A549 (cell line): ENCODE data around the gene HLA-DOA. TPM values are rescaled to one million over a fixed set of nuclear protein-coding genes. Genes with fewer than 3 reads are reported as not detected.

Source experiments
- ATAC-seq, 2 experiments: fragments of 200-7000 bp in 1 of 2; fragments of >200 bp in 1 of 2; cut with Nextera tagmentation in 1 of 2; cut with Tn5 transposase in 1 of 2; 3 replicates each; pipeline versions ENCODE4 v1.8.0 to v1.9.1; 2018 to 2020; ENCODE audit warnings: mild to moderate bottlenecking in 1 of 2, moderate library complexity in 1 of 2
- CTCF ChIA-PET: fragments of 300-600 bp; sonication (Branson Sonifier 250); formaldehyde crosslinking; extraction: SDS; loops from one replicate; lab custom pipeline; 2021; ENCODE audit warnings: antibody characterized with exemption, inconsistent platforms; lab: Yijun Ruan, JAX
- POLR2A ChIA-PET: fragments of 350-600 bp; formaldehyde crosslinking; extraction: SDS; loops from one replicate; lab custom pipeline; 2021; ENCODE audit warnings: antibody characterized with exemption, inconsistent platforms; lab: Yijun Ruan, JAX
- DNase-seq, 2 experiments: peaks; one replicate each; pipeline versions ENCODE4 v3.0.0 to v3.0.0-alpha.2; 2011 to 2016; ENCODE audit warnings: low read depth in 1 of 2, low spot score in 1 of 2
- FAIRE-seq: peaks from 2 replicates; lab custom pipeline; 2011; peaks lifted over from hg19 to GRCh38; lab: Jason Lieb, UNC
- H3K27ac ChIP-seq, 2 experiments: fragments of >200 bp; sonication (Bioruptor Twin); formaldehyde crosslinking; 3 replicates each; pipeline ENCODE4 v1.5.1; 2016 to 2017
- H3K4me1 ChIP-seq: fragments of >200 bp; sonication (Bioruptor Twin); formaldehyde crosslinking; 3 replicates; pipeline ENCODE4 v1.6.1; 2016
- H3K4me2 ChIP-seq: fragments of >200 bp; sonication (Bioruptor Twin); formaldehyde crosslinking; 3 replicates; pipeline ENCODE4 v1.6.1; 2016
- H3K4me3 ChIP-seq: fragments of >200 bp; sonication (Bioruptor Twin); formaldehyde crosslinking; 3 replicates; pipeline ENCODE4 v1.5.1; 2016
- H3K9me3 ChIP-seq: fragments of >200 bp; sonication (Bioruptor Twin); formaldehyde crosslinking; 3 replicates; pipeline ENCODE4 v1.6.1; 2016
- CBX2 ChIP-seq: fragments of 200-600 bp; sonication (generic); IDR thresholded peaks from 2 replicates; pipeline ENCODE4 v1.6.1; 2016; ENCODE audit warnings: low read depth, mild to moderate bottlenecking, borderline replicate concordance
- CHD2 ChIP-seq: fragments of 150-350 bp; IDR thresholded peaks from 2 replicates; pipeline ENCODE4 v1.6.1; 2014; ENCODE audit warnings: low read length; ENCODE audit not compliant: partially characterized antibody
- FOSL2 ChIP-seq, 2 experiments: fragments of 450-650 bp in 1 of 2; fragments of >200 bp in 1 of 2; sonication (Bioruptor Twin) in 1 of 2; formaldehyde crosslinking; IDR thresholded peaks; 2 replicates each; pipeline versions ENCODE4 v1.5.0 to v1.6.1; 2016 to 2020; ENCODE audit warnings: mild to moderate bottlenecking in 1 of 2, moderate library complexity in 1 of 2
- GATA3 ChIP-seq: IDR thresholded peaks from 2 replicates; pipeline ENCODE4 v1.6.1; 2012; ENCODE audit warnings: borderline replicate concordance
- HDAC2 ChIP-seq: fragments of 200-600 bp; sonication (generic); IDR thresholded peaks from 2 replicates; pipeline ENCODE4 v1.6.1; 2016
- HEYL ChIP-seq: fragments of 250-450 bp; sonication (Bioruptor Pico); IDR thresholded peaks from 2 replicates; pipeline ENCODE4 v1.8.0; 2021; ENCODE audit warnings: mild to moderate bottlenecking, moderate library complexity
- HOXA7 ChIP-seq: fragments of 250-450 bp; sonication (Bioruptor Pico); IDR thresholded peaks from 2 replicates; pipeline ENCODE4 v1.5.0; 2020; ENCODE audit warnings: mild to moderate bottlenecking, moderate library complexity
- KDM5A ChIP-seq: fragments of 200-600 bp; sonication (generic); IDR thresholded peaks from 2 replicates; pipeline ENCODE4 v1.6.1; 2016; ENCODE audit warnings: antibody characterized with exemption, mild to moderate bottlenecking
- MAFK ChIP-seq: fragments of 450-650 bp; IDR thresholded peaks from 2 replicates; pipeline ENCODE4 v1.6.1; 2014; ENCODE audit not compliant: partially characterized antibody
- MAX ChIP-seq: IDR thresholded peaks from 2 replicates; pipeline ENCODE4 v1.6.1; 2012
- MAZ ChIP-seq: fragments of 150-350 bp; IDR thresholded peaks from 2 replicates; pipeline ENCODE4 v1.6.1; 2014; ENCODE audit warnings: antibody characterized with exemption, low read depth, low read length, borderline replicate concordance
- NFE2L2 ChIP-seq: fragments of 150-350 bp; conservative IDR thresholded peaks from 2 replicates; pipeline ENCODE4 v1.6.1; 2014; ENCODE audit warnings: low read length
- NPAS2 ChIP-seq: fragments of 250-450 bp; sonication (Bioruptor Pico); IDR thresholded peaks from 2 replicates; pipeline ENCODE4 v1.8.0; 2022; ENCODE audit warnings: mild to moderate bottlenecking, moderate library complexity, borderline replicate concordance
- POLR2A ChIP-seq: IDR thresholded peaks from 2 replicates; pipeline ENCODE4 v1.6.1; 2012; ENCODE audit warnings: mild to moderate bottlenecking, low read length
- REST ChIP-seq: fragments of 200-600 bp; sonication (generic); IDR thresholded peaks from 2 replicates; pipeline ENCODE4 v1.6.1; 2016; ENCODE audit warnings: antibody characterized with exemption, mild to moderate bottlenecking, moderate library complexity
- RFX5 ChIP-seq: fragments of 450-650 bp; IDR thresholded peaks from 2 replicates; pipeline ENCODE4 v1.7.1; 2014; ENCODE audit warnings: antibody characterized with exemption, mild to moderate bottlenecking, moderate library complexity
- RNF2 ChIP-seq: fragments of 200-600 bp; sonication (generic); IDR thresholded peaks from 2 replicates; pipeline ENCODE4 v1.6.1; 2016; ENCODE audit warnings: low read depth, mild to moderate bottlenecking, antibody characterized with exemption, moderate library complexity, borderline replicate concordance
- SMC3 ChIP-seq: fragments of >200 bp; sonication (Bioruptor Twin); formaldehyde crosslinking; IDR thresholded peaks from 3 replicates; pipeline ENCODE4 v1.6.1; 2018; ENCODE audit warnings: inconsistent platforms
- SREBF2 ChIP-seq: fragments of 450-650 bp; IDR thresholded peaks from 2 replicates; pipeline ENCODE4 v1.6.1; 2014; ENCODE audit warnings: mild to moderate bottlenecking, moderate library complexity
- TP53 ChIP-seq: fragments of 250-450 bp; sonication (Bioruptor Pico); IDR thresholded peaks from 2 replicates; pipeline ENCODE4 v1.5.0; 2021; ENCODE audit warnings: mild to moderate bottlenecking, moderate library complexity
- USF2 ChIP-seq: fragments of 450-650 bp; IDR thresholded peaks from 2 replicates; pipeline ENCODE4 v1.6.1; 2014; ENCODE audit warnings: antibody characterized with exemption
- ZFP36 ChIP-seq: fragments of 450-650 bp; IDR thresholded peaks from 2 replicates; pipeline ENCODE4 v1.6.1; 2014; ENCODE audit warnings: borderline replicate concordance; ENCODE audit not compliant: partially characterized antibody
- WGBS: methylation state at CpG from one replicate; pipeline ENCODE4 v1.1.6; 2017; ENCODE audit errors: missing lambda C conversion rate; 5-methylcytosine and 5-hydroxymethylcytosine counted together
- polyA plus RNA-seq, 4 experiments: library from polyadenylated mRNA; depleted of rRNA in 3 of 4; stranded (reverse); fragments of >200 nt; fragmentation: RNase III in 1 of 4; extraction: RNeasy Plus Mini Kit Qiagen cat#74134 plus additional on column Dnase treatment in 1 of 4; gene quantifications; 2 replicates in 3 of 4; 3 replicates in 1 of 4; pipeline ENCODE4 v1.2.3, GENCODE V29; 2011 to 2017
- TF ChIP-seq, protein P1 (sequence below): fragments of >200 bp; sonication (Bioruptor Twin); formaldehyde crosslinking; IDR thresholded peaks from 3 replicates; pipeline ENCODE4 v1.5.1; 2016
- TF ChIP-seq, protein P2 (sequence below): fragments of 150-350 bp; IDR thresholded peaks from 2 replicates; pipeline ENCODE4 v1.6.1; 2014; ENCODE audit warnings: low read depth, mild to moderate bottlenecking, low read length

Gene HLA-DOA
- polyA plus RNA-seq, 2 of the 4 experiments (the other 2 are of a cell fraction) = 0.03 to 0.27 TPM

GRCh38 chr6:33023536-33023935 is 14.1 kb upstream of the HLA-DOA start:
- TF ChIP-seq ZFP36 (no peak), POLR2A (no peak), NFE2L2 (no peak), RFX5 (no peak), MAFK (peak; percentile 15)
- TF ChIP-seq, protein P1, sequence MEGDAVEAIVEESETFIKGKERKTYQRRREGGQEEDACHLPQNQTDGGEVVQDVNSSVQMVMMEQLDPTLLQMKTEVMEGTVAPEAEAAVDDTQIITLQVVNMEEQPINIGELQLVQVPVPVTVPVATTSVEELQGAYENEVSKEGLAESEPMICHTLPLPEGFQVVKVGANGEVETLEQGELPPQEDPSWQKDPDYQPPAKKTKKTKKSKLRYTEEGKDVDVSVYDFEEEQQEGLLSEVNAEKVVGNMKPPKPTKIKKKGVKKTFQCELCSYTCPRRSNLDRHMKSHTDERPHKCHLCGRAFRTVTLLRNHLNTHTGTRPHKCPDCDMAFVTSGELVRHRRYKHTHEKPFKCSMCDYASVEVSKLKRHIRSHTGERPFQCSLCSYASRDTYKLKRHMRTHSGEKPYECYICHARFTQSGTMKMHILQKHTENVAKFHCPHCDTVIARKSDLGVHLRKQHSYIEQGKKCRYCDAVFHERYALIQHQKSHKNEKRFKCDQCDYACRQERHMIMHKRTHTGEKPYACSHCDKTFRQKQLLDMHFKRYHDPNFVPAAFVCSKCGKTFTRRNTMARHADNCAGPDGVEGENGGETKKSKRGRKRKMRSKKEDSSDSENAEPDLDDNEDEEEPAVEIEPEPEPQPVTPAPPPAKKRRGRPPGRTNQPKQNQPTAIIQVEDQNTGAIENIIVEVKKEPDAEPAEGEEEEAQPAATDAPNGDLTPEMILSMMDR = no peak
- Histone ChIP-seq H3K4me3 (no peak overlapping the region), H3K9me3 (no peaks in the 10 kb centered on the region), H3K4me2 (no peak overlapping the region), H3K4me1 (no peaks in the 10 kb centered on the region), H3K27ac (no peak overlapping the region)
- 8% methylated on average over 3 of the region's 3 CpGs for WGBS
- ATAC-seq (no peak), FAIRE-seq (no peak), DNase-seq (no peak)
- POLR2A ChIA-PET = no interaction called here
- CTCF ChIA-PET = interaction anchor here (1.3 kb wide), 1 partner anchor 138 kb away, joined by 4 read pairs; no protein-coding TSS in a partner anchor

GRCh38 chr6:33021917-33022316 is 12.5 kb upstream of the HLA-DOA start:
- TF ChIP-seq NFE2L2 (no peak), HOXA7 (CRISPR knock-in tag) (no peak), MAX (no peak), KDM5A (no peak), TP53 (CRISPR knock-in tag) (no peak), MAFK (no peak), CHD2 (no peak)
- no peak for DNase-seq
- POLR2A ChIA-PET = no interaction called here

DNA sequence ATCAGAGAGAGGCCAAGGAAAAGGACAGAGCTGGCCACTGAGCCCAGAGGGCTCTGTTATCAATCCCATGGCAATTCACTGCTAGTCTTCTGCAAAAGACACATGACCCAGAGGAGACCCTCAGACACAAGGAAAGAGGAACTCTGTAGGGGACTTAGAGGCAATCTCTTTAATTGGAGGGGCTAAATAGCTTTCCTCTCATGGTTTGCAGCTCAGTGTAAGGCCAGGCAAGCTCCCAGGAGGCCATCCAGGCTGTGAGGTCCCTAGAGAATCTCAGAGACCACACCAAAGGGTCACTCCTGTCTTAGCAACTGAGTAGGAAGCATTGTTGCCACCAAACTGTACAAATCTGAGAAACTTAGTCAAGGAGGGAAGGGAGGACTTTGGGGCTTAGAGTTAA is 10.0 kb upstream of the HLA-DOA start:
- ATAC-seq (no peak), DNase-seq (no peak), FAIRE-seq (no peak)
- H3K4me3 ChIP-seq = no peak overlapping the region
- no peaks in the 10 kb centered on the region for H3K9me3 ChIP-seq
- no peak overlapping the region for H3K27ac ChIP-seq
- TF ChIP-seq, protein P2, sequence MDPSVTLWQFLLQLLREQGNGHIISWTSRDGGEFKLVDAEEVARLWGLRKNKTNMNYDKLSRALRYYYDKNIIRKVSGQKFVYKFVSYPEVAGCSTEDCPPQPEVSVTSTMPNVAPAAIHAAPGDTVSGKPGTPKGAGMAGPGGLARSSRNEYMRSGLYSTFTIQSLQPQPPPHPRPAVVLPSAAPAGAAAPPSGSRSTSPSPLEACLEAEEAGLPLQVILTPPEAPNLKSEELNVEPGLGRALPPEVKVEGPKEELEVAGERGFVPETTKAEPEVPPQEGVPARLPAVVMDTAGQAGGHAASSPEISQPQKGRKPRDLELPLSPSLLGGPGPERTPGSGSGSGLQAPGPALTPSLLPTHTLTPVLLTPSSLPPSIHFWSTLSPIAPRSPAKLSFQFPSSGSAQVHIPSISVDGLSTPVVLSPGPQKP = no peak
- TF ChIP-seq GATA3 (no peak), MAZ (no peak), SMC3 (no peak), FOSL2 (IDR thresholded peaks at IDR 0.05) (no peak), FOSL2 (CRISPR knock-in tag; IDR thresholded peaks at IDR 0.05) (no peak)
- H3K4me2 ChIP-seq = no peak overlapping the region
- H3K4me1 ChIP-seq = no peaks in the 10 kb centered on the region
- ChIA-PET CTCF (interaction anchor here (1.0 to 1.8 kb wide), 3 partner anchors 35 to 229 kb away, joined by 3 to 7 read pairs (median 4); no protein-coding TSS in a partner anchor), POLR2A (no interaction called here)

More at GRCh38 chr6:33021917-33022316, 12.5 kb upstream of the HLA-DOA start:
- Histone ChIP-seq H3K4me1 (no peaks in the 10 kb centered on the region), H3K4me3 (no peak overlapping the region), H3K4me2 (no peak overlapping the region), H3K9me3 (no peaks in the 10 kb centered on the region), H3K27ac (no peak overlapping the region)
- CTCF ChIA-PET = interaction anchor here (0.6 to 1.9 kb wide), 3 partner anchors 126 to 226 kb away, joined by 3 to 8 read pairs (median 4); no protein-coding TSS in a partner anchor
- no peak for FAIRE-seq
- 63% methylated on average over 11 of the region's 11 CpGs for WGBS
- no peak for ATAC-seq

GRCh38 chr6:33018904-33019303 is 9.5 kb upstream of the HLA-DOA start:
- no peaks in the 10 kb centered on the region for H3K9me3 ChIP-seq
- 41% methylated on average over 6 of the region's 6 CpGs for WGBS
- ChIA-PET CTCF (interaction anchor here (1.6 to 1.8 kb wide), 2 partner anchors 35 to 143 kb away, joined by 3 to 4 read pairs; no protein-coding TSS in a partner anchor), POLR2A (no interaction called here)
- H3K4me1 ChIP-seq = no peaks in the 10 kb centered on the region
- H3K4me3 ChIP-seq = no peak overlapping the region
- TF ChIP-seq SREBF2 = no peak
- TF ChIP-seq CBX2 = no peak
- TF ChIP-seq REST = no peak
- no peak for TF ChIP-seq TP53 (CRISPR knock-in tag)
- TF ChIP-seq NPAS2 (CRISPR knock-in tag) = no peak
- no peak for TF ChIP-seq FOSL2 (IDR thresholded peaks at IDR 0.05)
- TF ChIP-seq FOSL2 (CRISPR knock-in tag; IDR thresholded peaks at IDR 0.05) = no peak
- no peak for TF ChIP-seq USF2
- no peak for TF ChIP-seq RNF2
- no peak for TF ChIP-seq HDAC2
- no peak for TF ChIP-seq HEYL
- DNase-seq = no peak
- H3K4me2 ChIP-seq = no peak overlapping the region
- no peak for ATAC-seq
- no peak overlapping the region for H3K27ac ChIP-seq
- no peak for FAIRE-seq
